ENCODE results near the gene IL6ST. TPM values are rescaled to one million over a fixed set of nuclear protein-coding genes. Genes with fewer than 3 reads are reported as not detected.
A peak's percentile ranks its signal among the peaks of the same experiment; 100 is the strongest.

Gene IL6ST
- total and polyA plus RNA-seq, 2 donors: 94.1 to 95.9 TPM

DNA sequence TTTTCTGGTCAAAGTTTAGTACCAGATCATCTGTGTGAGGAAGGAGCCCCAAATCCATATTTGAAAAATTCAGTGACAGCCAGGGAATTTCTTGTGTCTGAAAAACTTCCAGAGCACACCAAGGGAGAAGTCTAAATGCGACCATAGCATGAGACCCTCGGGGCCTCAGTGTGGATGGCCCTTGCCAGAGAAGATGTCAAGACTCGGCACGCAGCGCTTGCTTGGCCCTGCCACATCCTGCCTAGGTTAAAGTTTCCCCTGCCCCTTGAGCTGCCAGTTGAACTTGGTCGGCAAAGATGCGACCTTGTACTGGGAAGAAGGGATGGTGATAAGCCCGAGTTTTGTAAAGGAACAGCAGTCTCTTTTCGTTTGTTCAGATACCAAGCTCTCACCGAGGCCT, 77.8 kb downstream of the IL6ST start:
- 94% methylated on average over 10 of the region's 10 CpGs for WGBS
- Histone ChIP-seq H3K27ac (ENCODE audit: low read depth in 1 of 2, low read length in 1 of 2) (no peak overlapping the region), H3K9me3 (ENCODE audit: control insufficient read depth in 2 of 2, insufficient read depth in 1 of 2, low read length in 1 of 2) (peaks cover 0 to 1% of the 10 kb centered on the region in 2 donors), H3K4me1 (ENCODE audit: control insufficient read depth in 2 of 2, insufficient read depth in 2 of 2, low read length in 2 of 2) (peaks cover 0 to 3% of the 10 kb centered on the region in 2 donors), H3K27me3 (ENCODE audit: control insufficient read depth in 2 of 2, insufficient read depth in 1 of 2, low read length in 1 of 2) (no peaks in the 10 kb centered on the region), H3K36me3 (ENCODE audit: control insufficient read depth in 2 of 2, insufficient read depth in 2 of 2, low read length in 1 of 2) (no peaks in the 10 kb centered on the region), H3K4me3 (ENCODE audit: low read length in 2 of 2) (no peak overlapping the region)
- DNase-seq (ENCODE audit: low read depth in 6 of 9, low spot score in 9 of 9): no peak

DNA sequence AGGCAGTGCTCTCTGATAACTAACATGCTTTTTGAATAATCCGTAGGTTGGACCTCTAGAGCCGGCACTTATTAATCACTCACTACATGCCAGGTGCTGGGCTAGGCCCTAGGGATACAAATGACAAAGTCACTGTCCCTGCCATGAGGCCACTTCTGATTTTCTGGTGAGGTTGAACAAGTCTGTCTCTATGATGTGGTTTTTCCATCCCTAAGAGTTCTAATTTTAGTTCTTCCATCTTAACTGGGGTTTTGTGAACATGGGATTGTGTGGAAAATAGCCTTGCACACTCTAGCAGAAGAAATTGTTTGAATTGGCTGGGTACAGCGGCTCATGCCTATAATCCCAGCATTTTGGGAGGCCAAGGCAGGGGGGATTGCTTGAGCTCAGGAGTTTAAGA, 79.0 kb downstream of the IL6ST start:
- Histone ChIP-seq H3K36me3 (ENCODE audit: control insufficient read depth in 2 of 2, insufficient read depth in 2 of 2, low read length in 1 of 2) (no peaks in the 10 kb centered on the region), H3K27ac (ENCODE audit: low read depth in 1 of 2, low read length in 1 of 2) (no peak overlapping the region), H3K4me3 (ENCODE audit: low read length in 2 of 2) (no peak overlapping the region), H3K9me3 (ENCODE audit: control insufficient read depth in 2 of 2, insufficient read depth in 1 of 2, low read length in 1 of 2) (peaks cover 0 to 1% of the 10 kb centered on the region in 2 donors), H3K27me3 (ENCODE audit: control insufficient read depth in 2 of 2, insufficient read depth in 1 of 2, low read length in 1 of 2) (no peaks in the 10 kb centered on the region), H3K4me1 (ENCODE audit: control insufficient read depth in 2 of 2, insufficient read depth in 2 of 2, low read length in 2 of 2) (peaks cover 0 to 3% of the 10 kb centered on the region in 2 donors)
- over 99% methylated on average over 3 of the region's 3 CpGs for WGBS
- DNase-seq (ENCODE audit: low read depth in 6 of 9, low spot score in 9 of 9): no peak

DNA sequence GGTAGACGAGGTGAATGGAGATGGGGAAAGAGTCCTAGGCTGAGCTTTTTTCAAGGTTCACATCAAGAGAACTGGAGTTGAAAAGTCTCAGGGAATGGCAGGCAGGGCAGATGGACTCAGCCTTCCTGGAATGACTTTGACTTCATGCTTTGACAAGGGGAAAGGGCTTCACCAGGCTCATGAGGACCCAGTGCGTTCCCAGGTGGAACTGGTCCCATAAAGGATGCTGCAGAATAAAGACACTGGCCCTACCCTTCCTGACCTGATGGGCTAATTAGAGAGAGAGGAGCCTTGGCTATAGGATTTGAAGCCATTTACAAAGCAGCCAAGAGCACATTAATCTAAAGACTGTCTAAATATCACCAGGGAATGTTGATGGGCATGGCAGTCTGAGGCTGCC, 79.8 kb downstream of the IL6ST start:
- Histone ChIP-seq H3K9me3 (ENCODE audit: control insufficient read depth in 2 of 2, insufficient read depth in 1 of 2, low read length in 1 of 2) (peaks cover 0 to 1% of the 10 kb centered on the region in 2 donors), H3K27me3 (ENCODE audit: control insufficient read depth in 2 of 2, insufficient read depth in 1 of 2, low read length in 1 of 2) (no peaks in the 10 kb centered on the region), H3K36me3 (ENCODE audit: control insufficient read depth in 2 of 2, insufficient read depth in 2 of 2, low read length in 1 of 2) (no peaks in the 10 kb centered on the region), H3K4me3 (ENCODE audit: low read length in 2 of 2) (no peak overlapping the region), H3K27ac (ENCODE audit: low read depth in 1 of 2, low read length in 1 of 2) (no peak overlapping the region), H3K4me1 (ENCODE audit: control insufficient read depth in 2 of 2, insufficient read depth in 2 of 2, low read length in 2 of 2) (peaks cover 0 to 3% of the 10 kb centered on the region in 2 donors)
- no peak for DNase-seq (ENCODE audit: low read depth in 6 of 9, low spot score in 9 of 9)
- 97% methylated on average over 2 of the region's 2 CpGs for WGBS

DNA sequence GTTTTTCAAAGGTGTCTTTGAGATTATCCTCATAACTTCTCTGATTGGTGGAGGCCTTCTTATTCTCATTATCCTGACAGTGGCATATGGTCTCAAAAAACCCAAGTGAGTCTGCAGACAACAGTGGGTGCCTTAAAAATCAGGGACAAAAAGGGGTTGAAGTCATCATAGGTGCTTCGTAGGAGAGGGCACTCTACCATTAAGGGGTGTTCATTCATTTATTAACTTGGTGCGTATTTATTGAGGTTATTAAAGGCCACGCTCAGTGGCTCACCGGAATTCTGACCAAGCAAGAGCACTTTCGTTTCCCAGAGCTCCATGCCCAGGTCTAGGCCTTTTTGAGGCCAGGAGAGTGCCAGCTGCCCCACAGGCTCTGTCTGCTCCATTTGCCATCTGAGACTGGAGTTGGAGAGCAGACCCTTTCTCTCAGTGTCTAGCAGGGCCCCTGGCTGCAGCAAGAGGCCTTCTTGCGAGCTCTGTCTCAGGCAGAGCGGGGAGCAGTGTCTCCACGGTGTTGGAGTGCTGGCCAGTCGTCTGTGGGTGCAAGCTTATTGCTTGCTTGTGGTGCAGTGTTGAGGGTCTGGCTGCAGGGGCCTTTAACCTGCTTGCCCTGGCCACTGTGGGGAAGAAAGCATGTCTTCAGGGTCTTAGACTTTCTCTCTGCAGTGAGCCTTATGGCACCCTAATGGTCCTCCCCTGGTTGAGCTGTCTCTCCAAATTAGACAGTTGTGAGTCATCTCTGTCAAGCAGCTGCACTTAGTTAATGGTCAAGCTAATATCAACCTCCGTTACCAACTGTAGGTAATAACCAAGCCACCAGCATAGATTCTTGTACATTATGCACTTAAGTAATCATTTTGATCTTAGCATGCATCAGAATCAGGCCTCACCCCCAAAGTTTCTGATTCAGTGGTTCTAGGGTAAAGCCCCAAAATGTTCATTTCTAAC, 81.0 kb downstream of the IL6ST start:
- Histone ChIP-seq H3K4me1 (ENCODE audit: control insufficient read depth in 2 of 2, insufficient read depth in 2 of 2, low read length in 2 of 2) (no peaks in the 10 kb centered on the region), H3K27ac (ENCODE audit: low read depth in 1 of 2, low read length in 1 of 2) (no peak overlapping the region), H3K36me3 (ENCODE audit: control insufficient read depth in 2 of 2, insufficient read depth in 2 of 2, low read length in 1 of 2) (no peaks in the 10 kb centered on the region), H3K4me3 (ENCODE audit: low read length in 2 of 2) (no peak overlapping the region), H3K27me3 (ENCODE audit: control insufficient read depth in 2 of 2, insufficient read depth in 1 of 2, low read length in 1 of 2) (no peaks in the 10 kb centered on the region), H3K9me3 (ENCODE audit: control insufficient read depth in 2 of 2, insufficient read depth in 1 of 2, low read length in 1 of 2) (no peaks in the 10 kb centered on the region)
- no peak for DNase-seq (ENCODE audit: low read depth in 6 of 9, low spot score in 9 of 9)
- WGBS: 96% methylated on average over 10 of the region's 10 CpGs

DNA sequence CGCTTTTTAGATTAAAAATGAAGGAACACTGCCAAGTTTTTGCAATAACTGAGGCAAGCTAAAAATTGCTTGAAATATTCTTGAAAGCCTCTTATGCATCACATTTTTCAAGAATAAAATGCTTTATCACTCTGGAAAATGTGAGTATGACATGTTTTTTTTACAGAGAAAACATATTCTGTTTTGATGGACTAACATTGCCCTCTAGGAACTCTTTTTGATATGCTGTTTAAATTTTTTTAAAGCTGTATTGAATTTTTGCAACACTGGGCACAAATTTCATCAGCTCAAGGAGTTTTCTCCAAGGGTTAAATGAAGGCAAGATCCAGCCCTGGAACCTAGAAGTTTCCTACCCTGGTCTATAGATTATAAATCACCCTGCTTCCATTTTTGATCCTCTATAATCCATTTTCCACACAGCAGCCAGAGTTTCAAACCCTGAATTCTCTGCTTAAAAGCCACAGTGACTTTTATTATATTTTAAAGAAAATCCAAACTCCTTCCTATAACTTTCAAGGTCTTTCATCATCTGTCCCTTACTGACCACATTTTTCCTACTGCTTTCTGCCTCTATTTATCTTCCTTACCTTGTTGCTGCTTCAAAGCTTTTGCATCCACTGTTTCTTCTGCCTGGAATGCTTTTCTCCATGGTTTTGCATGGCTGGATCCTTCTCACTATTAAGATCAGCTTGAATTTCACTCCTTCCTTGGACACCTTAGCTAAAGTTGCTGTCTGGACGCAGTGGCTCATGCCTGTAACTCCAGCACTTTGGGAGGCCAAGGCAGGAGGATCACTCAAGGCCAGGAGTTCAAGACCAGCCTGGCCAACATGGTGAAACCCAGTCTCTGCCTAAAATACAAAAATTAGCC, 82.7 kb downstream of the IL6ST start:
- Histone ChIP-seq H3K36me3 (ENCODE audit: control insufficient read depth in 2 of 2, insufficient read depth in 2 of 2, low read length in 1 of 2) (no peaks in the 10 kb centered on the region), H3K4me3 (ENCODE audit: low read length in 2 of 2) (no peak overlapping the region), H3K9me3 (ENCODE audit: control insufficient read depth in 2 of 2, insufficient read depth in 1 of 2, low read length in 1 of 2) (no peaks in the 10 kb centered on the region), H3K4me1 (ENCODE audit: control insufficient read depth in 2 of 2, insufficient read depth in 2 of 2, low read length in 2 of 2) (no peaks in the 10 kb centered on the region), H3K27ac (ENCODE audit: low read depth in 1 of 2, low read length in 1 of 2) (no peak overlapping the region), H3K27me3 (ENCODE audit: control insufficient read depth in 2 of 2, insufficient read depth in 1 of 2, low read length in 1 of 2) (no peaks in the 10 kb centered on the region)
- no peak for DNase-seq (ENCODE audit: low read depth in 6 of 9, low spot score in 9 of 9)
- 93% methylated on average over 2 of the region's 2 CpGs for WGBS

GRCh38 chr5:55908804-55909203, 86.0 kb downstream of the IL6ST start:
- Histone ChIP-seq H3K4me3 (ENCODE audit: low read length in 2 of 2) (no peak overlapping the region), H3K4me1 (ENCODE audit: control insufficient read depth in 2 of 2, insufficient read depth in 2 of 2, low read length in 2 of 2) (peaks cover 0 to 9% of the 10 kb centered on the region in 2 donors), H3K36me3 (ENCODE audit: control insufficient read depth in 2 of 2, insufficient read depth in 2 of 2, low read length in 1 of 2) (no peaks in the 10 kb centered on the region), H3K9me3 (ENCODE audit: control insufficient read depth in 2 of 2, insufficient read depth in 1 of 2, low read length in 1 of 2) (no peaks in the 10 kb centered on the region), H3K27ac (ENCODE audit: low read depth in 1 of 2, low read length in 1 of 2) (no peak overlapping the region), H3K27me3 (ENCODE audit: control insufficient read depth in 2 of 2, insufficient read depth in 1 of 2, low read length in 1 of 2) (no peaks in the 10 kb centered on the region)
- 97% methylated on average over 1 of the region's 1 CpG for WGBS
- DNase-seq (ENCODE audit: low read depth in 6 of 9, low spot score in 9 of 9): no peak

DNA sequence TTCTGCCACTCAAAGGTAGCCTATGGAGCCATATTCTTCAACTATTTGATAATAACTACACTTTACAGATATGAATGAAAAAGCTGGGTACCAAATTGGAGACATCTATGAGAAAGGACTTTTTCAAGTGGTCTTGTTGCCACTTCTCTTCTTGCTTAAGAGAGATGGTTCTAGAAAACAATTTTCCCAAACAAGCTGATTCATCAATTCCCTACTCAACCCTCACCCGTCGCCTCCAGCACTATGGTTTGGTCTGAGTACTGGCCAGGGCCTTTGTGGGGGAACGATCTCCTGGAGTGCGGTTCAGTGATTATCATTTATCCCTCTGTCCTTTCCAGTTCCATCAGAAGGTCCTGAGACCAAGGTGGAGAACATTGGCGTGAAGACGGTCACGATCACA, 86.8 kb downstream of the IL6ST start:
- no peak for DNase-seq (ENCODE audit: low read depth in 6 of 9, low spot score in 9 of 9)
- WGBS: 97% methylated on average over 7 of the region's 7 CpGs
- no peak overlapping the region for H3K4me3 ChIP-seq (ENCODE audit: low read length in 2 of 2)
- no peaks in the 10 kb centered on the region for H3K9me3 ChIP-seq (ENCODE audit: control insufficient read depth in 2 of 2, insufficient read depth in 1 of 2, low read length in 1 of 2)
- no peaks in the 10 kb centered on the region for H3K36me3 ChIP-seq (ENCODE audit: control insufficient read depth in 2 of 2, insufficient read depth in 2 of 2, low read length in 1 of 2)
- H3K4me1 ChIP-seq (ENCODE audit: control insufficient read depth in 2 of 2, insufficient read depth in 2 of 2, low read length in 2 of 2): peaks cover 2 to 18% of the 10 kb centered on the region in 2 donors
- H3K27ac ChIP-seq (ENCODE audit: low read depth in 1 of 2, low read length in 1 of 2): no peak overlapping the region
- H3K27me3 ChIP-seq (ENCODE audit: control insufficient read depth in 2 of 2, insufficient read depth in 1 of 2, low read length in 1 of 2): no peaks in the 10 kb centered on the region

DNA sequence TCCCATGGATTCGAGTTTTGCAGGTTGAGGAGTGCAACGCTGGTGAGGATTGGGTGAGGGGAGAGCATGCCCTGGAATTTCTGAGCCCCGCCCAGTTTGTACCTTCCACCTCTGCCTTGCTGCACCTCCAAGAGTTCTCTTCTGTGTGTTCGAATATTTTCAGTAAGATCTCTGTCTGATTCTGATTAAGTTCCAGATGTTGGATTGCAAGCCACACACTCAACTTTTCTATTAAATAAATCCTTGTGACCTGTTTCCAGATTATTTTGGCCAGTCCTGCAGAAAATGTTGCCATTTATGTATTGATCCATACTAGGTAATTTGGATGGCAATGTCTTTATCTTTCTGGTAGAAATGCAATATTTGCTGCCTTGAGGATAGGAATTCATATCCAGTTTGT, 89.5 kb downstream of the IL6ST start:
- Histone ChIP-seq H3K27me3 (ENCODE audit: control insufficient read depth in 2 of 2, insufficient read depth in 1 of 2, low read length in 1 of 2) (no peaks in the 10 kb centered on the region), H3K36me3 (ENCODE audit: control insufficient read depth in 2 of 2, insufficient read depth in 2 of 2, low read length in 1 of 2) (no peaks in the 10 kb centered on the region), H3K4me1 (ENCODE audit: control insufficient read depth in 2 of 2, insufficient read depth in 2 of 2, low read length in 2 of 2) (peaks cover 2 to 20% of the 10 kb centered on the region in 2 donors), H3K27ac (ENCODE audit: low read depth in 1 of 2, low read length in 1 of 2) (no peak overlapping the region), H3K4me3 (ENCODE audit: low read length in 2 of 2) (no peak overlapping the region), H3K9me3 (ENCODE audit: control insufficient read depth in 2 of 2, insufficient read depth in 1 of 2, low read length in 1 of 2) (no peaks in the 10 kb centered on the region)
- no peak for DNase-seq (ENCODE audit: low read depth in 6 of 9, low spot score in 9 of 9)
- WGBS: 97% methylated on average over 4 of the region's 4 CpGs

DNA sequence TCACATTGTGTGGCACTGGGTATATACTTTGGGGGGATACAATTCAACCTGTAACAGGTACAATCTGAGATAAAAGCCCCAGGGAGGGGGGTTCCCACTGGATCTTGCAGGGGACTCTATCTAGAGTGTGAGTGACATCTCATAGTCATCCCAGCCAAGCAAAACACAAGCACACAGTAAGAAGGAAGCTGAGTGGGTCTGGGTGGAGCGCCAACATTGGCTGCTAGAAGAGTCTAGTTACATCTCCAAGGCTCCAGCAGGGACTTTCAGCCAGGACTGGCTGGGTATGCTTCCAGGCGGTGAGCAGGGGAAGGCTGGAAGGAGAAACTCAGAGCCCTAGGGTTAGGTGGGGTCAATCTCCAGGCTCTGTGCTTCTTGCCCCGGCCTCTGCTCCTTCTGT, 90.6 kb downstream of the IL6ST start:
- Histone ChIP-seq H3K9me3 (ENCODE audit: control insufficient read depth in 2 of 2, insufficient read depth in 1 of 2, low read length in 1 of 2) (no peaks in the 10 kb centered on the region), H3K36me3 (ENCODE audit: control insufficient read depth in 2 of 2, insufficient read depth in 2 of 2, low read length in 1 of 2) (no peaks in the 10 kb centered on the region), H3K27me3 (ENCODE audit: control insufficient read depth in 2 of 2, insufficient read depth in 1 of 2, low read length in 1 of 2) (no peaks in the 10 kb centered on the region), H3K4me3 (ENCODE audit: low read length in 2 of 2) (no peak overlapping the region), H3K4me1 (ENCODE audit: control insufficient read depth in 2 of 2, insufficient read depth in 2 of 2, low read length in 2 of 2) (peaks cover 2 to 20% of the 10 kb centered on the region in 2 donors), H3K27ac (ENCODE audit: low read depth in 1 of 2, low read length in 1 of 2) (peak overlapping the region in 1 of 2 donors; percentile 71)
- peak in 3 of 9 donors; percentile 14 to 41 (median 18) for DNase-seq (ENCODE audit: low read depth in 6 of 9, low spot score in 9 of 9)
- WGBS: 95% methylated on average over 3 of the region's 3 CpGs
